GM19025 (cell line): ENCODE measurements around the gene TBC1D2B.
"Not testable (repeated sequence)": the region's sequence is repeated elsewhere in the genome, so short reads cannot be mapped to it uniquely, and the experiment has no call there.

Experiments used
- ATAC-seq: cut with Tn5 transposase; IDR thresholded peaks from one replicate; pipeline ENCODE4 v1.9.1; 2021; ENCODE audit warnings: mild to moderate bottlenecking, low read depth, moderate library complexity; ENCODE audit not compliant: unreplicated experiment

The TBC1D2B gene

DNA sequence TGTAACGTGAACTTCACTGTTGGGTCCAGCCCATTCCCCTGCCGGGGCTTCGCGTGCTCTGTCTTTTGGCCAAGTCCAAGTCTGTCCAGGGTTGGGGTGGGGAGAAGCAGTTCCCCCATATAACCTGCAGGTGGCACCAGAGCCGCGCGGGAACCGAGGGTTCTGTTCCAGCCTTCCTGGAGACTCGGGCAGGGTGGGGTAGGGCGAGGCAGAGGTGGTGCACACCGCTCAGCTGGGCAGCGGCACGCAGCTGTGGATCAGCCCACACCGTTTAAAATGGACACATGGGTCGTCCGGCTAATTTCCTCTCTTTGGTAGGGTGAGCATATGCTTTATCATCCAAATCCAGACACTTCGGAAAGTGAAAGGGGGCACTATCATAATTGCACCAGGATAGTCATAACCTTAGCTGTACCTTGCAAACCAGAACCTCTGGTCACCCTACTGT is 118.1 kb downstream of the TBC1D2B start:
- ATAC-seq, result no peak

- ATAC-seq, result not testable (repeated sequence)
These were observed 118.6 kb downstream of the TBC1D2B start for GRCh38 chr15:77958716-77959431.

DNA sequence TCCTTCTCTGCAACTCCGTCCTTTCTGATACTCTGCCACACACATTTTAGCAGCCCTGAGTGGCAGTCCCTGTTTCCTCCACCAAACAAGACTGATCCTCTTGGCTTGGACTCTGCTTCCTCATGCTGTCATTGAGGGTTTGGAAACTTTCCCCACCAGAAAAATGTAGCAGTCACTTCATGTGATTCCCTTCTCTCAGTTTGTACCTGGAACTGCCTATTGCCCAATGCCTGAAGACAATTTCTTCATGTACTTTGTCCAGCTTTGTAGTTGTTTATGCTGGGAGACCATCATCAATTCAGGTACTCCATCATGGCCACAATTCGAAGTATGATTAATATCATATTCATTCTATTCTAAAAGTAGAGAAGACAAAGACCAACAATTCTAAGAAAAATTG is 119.5 kb downstream of the TBC1D2B start:
- ATAC-seq, result not testable (repeated sequence)

DNA sequence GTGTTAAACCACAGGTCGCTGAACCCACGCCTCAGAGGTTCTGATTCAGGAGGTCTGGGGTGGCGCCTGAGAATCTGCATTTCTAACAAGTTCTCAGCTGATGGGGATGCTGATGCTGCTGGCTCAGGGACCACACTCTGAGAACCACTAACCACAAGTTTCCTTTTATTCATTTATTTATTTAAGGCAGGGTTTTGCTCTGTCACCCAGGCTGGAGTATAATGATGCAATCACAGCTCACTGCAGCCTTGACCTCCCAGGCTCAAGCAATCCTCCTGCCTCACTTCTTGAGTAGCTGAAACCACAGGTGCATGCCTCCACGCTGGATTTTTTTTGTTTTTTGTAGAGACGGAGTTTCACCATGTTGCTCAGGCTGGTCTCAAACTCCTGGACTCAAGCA is 123.6 kb downstream of the TBC1D2B start:
- not testable (repeated sequence) for ATAC-seq

DNA sequence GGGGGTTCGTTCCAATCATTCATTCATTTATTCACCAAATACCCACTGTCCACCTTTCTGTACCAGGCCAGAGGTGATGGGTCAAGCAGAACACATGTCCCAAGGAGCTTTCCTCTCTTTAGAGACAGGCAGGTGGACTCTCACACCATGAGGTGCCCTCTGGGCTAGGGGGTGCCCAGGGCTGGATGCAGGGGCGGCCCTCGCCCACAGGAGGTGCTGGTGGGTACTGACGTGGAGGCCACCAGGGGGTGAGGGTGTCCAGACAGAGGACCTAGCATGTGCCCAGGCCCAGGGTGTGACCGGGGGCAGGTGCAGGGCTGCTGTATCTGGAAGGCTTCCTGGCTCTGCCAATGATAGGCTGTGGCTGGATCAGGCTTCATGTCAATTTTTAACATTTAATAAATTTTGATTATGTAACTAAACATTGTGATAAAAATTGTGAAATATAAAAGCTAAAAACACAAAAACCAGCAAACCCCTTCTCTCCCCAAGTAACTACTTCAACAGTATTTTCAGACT is 124.5 kb downstream of the TBC1D2B start:
- ATAC-seq, result not testable (repeated sequence)

- ATAC-seq, result not testable (repeated sequence)
These were observed 126.3 kb downstream of the TBC1D2B start for GRCh38 chr15:77951105-77951786.

- ATAC-seq, result not testable (repeated sequence)
These were observed 127.0 kb downstream of the TBC1D2B start for GRCh38 chr15:77950470-77950869.

- no peak for ATAC-seq
These were observed 131.9 kb downstream of the TBC1D2B start for GRCh38 chr15:77945566-77945965.
